Keratinocyte (primary cell): ENCODE results near the gene DPYSL4.

Source experiments
- EZH2 ChIP-seq: IDR thresholded peaks from one replicate; pipeline ENCODE4 v1.6.1; 2012; ENCODE audit warnings: inconsistent platforms, mild to moderate bottlenecking, low read length, moderate library complexity
- TF ChIP-seq, protein P1 (sequence below), 3 experiments: IDR thresholded peaks in 1 of 3; conservative IDR thresholded peaks in 1 of 3; optimal IDR thresholded peaks in 1 of 3; 2 replicates in 2 of 3; 3 replicates in 1 of 3; pipeline versions ENCODE3 to v1.5.1; 2011; ENCODE audit warnings: low read length in 3 of 3, mild to moderate bottlenecking in 3 of 3, moderate library complexity in 2 of 3, control low read depth in 1 of 3, inconsistent platforms in 1 of 3; ENCODE audit not compliant: insufficient read depth in 2 of 3; ENCODE audit errors: extremely low read depth in 1 of 3

DNA sequence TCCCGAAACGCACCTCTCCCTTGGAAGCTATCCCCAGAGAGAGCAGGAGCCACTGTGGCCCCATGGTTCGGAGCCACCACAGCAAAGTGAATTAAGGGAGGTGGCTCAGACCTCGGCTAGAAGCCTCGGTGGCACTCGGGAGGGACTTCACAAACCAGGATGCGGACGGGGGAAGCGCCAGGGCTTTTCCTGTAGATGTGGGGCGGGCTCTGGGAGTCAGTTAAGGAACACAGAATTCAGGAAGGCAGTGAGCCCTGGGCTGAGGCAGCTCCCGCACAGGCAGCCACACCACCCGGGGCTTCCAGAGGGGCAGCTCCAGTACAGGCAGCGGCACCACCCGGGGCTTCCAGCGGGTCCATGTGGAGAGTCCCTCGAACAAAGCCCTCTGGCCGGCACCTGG, 42.7 kb upstream of the DPYSL4 start:
- TF ChIP-seq, protein P1, sequence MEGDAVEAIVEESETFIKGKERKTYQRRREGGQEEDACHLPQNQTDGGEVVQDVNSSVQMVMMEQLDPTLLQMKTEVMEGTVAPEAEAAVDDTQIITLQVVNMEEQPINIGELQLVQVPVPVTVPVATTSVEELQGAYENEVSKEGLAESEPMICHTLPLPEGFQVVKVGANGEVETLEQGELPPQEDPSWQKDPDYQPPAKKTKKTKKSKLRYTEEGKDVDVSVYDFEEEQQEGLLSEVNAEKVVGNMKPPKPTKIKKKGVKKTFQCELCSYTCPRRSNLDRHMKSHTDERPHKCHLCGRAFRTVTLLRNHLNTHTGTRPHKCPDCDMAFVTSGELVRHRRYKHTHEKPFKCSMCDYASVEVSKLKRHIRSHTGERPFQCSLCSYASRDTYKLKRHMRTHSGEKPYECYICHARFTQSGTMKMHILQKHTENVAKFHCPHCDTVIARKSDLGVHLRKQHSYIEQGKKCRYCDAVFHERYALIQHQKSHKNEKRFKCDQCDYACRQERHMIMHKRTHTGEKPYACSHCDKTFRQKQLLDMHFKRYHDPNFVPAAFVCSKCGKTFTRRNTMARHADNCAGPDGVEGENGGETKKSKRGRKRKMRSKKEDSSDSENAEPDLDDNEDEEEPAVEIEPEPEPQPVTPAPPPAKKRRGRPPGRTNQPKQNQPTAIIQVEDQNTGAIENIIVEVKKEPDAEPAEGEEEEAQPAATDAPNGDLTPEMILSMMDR (optimal IDR thresholded peaks at IDR 0.05 in 1 of 3, IDR thresholded peaks at IDR 0.05 in 1 of 3, conservative IDR thresholded peaks at IDR 0.05 in 1 of 3; ENCODE audit: extremely low read depth in 1 of 3, insufficient read depth in 2 of 3, low read length in 3 of 3) = no peak
- no peak for TF ChIP-seq EZH2
